Measurements from ENCODE around the gene KSR2.
"Not testable (repeated sequence)": the region's sequence is repeated elsewhere in the genome, so short reads cannot be mapped to it uniquely, and the experiment has no call there.

KSR2 gene

DNA sequence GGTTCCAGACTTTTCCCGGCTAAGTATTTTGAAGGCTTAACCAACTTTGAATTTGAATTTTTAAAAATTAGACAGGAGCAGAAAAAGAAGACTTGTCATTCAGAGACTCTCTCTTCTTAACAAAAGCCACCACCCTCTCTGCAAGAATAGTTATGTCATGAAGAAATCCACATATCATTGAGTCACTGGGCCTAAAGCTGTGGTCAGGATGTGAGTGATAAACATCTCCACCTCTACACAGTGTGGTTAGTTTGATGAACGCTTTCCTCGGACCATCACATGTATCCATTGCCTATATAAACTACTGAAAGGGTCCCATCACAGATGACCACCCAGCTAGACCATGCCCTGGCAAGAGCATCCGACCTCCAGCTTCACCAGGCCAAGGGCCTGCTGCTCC is 226.1 kb downstream of the KSR2 start:
- no peak for DNase-seq

DNA sequence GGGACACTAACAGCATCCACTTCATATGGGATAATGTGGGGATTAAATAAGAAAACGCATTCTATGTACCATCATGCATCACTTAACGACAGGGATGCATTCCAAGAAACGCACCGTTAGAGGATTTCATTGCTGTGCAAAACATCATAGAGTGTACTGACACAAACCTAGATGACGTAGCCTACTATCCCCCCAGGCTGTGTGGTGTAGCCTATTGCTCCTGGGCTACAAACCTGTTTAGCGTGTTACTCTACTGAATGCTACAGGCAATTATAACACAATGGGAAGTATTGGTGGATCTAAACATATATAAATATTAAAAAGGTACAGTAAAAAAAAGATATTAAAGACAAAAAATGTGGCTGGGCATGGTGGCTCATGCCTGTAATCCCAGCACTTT is 230.6 kb downstream of the KSR2 start:
- DNase-seq = no peak

DNA sequence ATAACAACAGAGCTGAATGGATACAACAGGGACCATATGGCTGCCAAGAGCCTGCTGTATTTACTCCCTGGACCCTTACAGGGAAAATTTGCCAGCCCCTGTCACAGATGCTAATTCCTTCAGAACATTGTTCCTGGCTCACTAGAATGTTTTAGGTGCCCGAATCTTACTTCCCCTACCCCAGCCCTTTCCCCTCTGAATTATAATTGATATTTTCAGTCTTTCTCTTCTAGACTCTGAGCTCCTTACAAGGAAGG is 235.3 kb downstream of the KSR2 start:
- no peak for DNase-seq

DNA sequence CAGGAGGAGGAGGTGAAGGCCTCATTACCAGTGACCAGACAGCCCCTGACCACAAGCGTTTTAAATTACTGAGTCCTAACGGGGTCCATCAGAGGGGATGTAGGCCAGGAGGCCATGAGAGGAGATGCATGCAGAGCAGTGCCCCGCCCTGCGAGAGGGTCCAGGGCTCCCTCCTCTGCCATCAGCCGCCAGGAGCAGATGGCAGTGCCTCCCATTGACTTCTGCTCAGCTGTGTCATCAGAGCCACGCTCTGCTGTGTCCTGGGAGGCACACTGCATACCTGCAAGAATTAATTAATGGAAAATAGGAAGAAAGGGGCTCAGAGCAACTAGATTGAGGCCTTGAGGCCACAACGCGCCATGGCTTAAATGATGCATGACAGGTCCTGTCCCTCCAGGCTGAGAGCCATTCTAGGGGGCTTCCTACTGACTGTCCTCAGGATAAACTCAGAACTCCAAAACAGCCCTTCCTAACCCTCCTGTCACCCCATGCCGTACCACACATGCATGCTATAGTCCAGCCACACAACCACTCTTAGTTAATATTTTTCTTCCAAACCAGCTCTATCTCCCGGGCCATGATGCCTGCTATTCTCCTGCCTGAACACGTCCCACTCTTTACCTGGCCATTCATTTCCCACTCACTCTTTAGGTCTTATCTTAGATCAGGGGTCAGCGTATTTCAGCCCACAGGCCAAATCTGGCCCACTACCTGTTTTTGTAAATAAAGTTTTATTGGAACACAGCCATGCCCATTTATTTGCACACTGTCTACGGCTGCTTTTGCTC is 235.8 kb downstream of the KSR2 start:
- DNase-seq = no peak

- DNase-seq = not testable (repeated sequence)
These were observed 237.7 kb downstream of the KSR2 start for GRCh38 chr12:117731131-117731530.

DNA sequence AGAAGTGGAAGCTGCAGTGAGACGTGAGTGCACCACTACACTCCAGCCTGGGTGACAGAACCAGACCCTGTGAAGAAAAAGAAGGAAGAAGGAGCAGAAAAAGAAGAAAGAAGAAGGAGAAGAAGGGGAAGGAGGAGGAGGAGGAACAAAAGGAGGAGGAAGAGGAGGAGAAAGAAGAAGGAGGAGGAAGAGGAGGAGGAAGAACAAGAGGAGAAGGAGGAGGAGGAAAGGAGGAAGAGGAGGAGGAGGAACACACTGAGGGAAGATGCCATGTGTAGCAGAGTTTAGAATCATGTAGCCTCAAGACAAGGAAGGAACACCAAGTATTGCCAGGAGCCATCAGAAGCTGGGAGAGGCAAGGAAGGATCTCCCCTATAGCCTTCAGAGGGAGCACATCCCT is 241.5 kb downstream of the KSR2 start:
- DNase-seq = no peak

DNA sequence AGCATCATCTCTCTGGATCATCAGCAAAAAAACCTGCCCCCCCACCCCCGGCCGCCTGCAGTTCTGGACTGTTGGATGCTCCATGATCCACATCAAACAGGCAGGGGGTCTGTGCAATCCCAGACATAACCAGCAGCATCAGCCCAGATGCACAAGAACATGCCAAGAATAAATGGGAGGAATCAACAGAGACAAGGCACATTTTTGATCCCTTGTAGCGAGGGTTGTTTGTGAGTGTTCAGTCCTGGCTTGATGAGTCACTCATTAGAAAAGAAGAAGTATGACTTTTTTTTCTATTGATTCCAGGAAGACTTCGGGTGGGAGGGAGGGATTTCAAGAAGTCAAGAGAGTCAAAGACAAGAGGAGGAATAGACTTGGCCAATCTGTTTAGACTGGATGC is 244.2 kb downstream of the KSR2 start:
- no peak for DNase-seq

DNA sequence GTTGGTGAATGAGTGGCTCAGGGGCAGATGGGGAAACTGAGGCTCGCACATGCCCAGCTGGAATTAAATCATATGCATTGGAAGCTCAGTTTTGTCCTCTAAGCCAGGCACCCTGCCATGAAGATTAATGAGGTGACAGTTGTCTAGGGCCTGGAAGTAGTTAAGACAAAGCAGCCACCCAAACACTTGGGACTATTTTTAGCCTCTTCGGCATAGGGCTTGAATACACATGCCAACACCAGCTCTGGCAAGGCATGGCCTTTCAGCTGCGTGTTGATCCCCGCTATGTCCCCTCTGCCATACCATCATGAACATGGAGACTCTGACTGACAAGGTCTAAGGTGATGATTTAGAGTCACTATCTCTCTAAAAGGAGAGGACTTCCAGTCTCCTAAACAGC is 250.2 kb downstream of the KSR2 start:
- DNase-seq = no peak

GRCh38 chr12:117718141-117718540 is 250.6 kb downstream of the KSR2 start:
- no peak for DNase-seq

GRCh38 chr12:117714203-117714602 is 254.6 kb downstream of the KSR2 start:
- DNase-seq = no peak

GRCh38 chr12:117710121-117710520 is 258.7 kb downstream of the KSR2 start:
- no peak for DNase-seq

- no peak for DNase-seq
These were observed 260.9 kb downstream of the KSR2 start for GRCh38 chr12:117707861-117708260.

- no peak for DNase-seq
These were observed 265.2 kb downstream of the KSR2 start for GRCh38 chr12:117703584-117703983.

GRCh38 chr12:117702741-117703140 is 266.0 kb downstream of the KSR2 start:
- no peak for DNase-seq

GRCh38 chr12:117699575-117699974 is 269.2 kb downstream of the KSR2 start:
- no peak for DNase-seq

DNA sequence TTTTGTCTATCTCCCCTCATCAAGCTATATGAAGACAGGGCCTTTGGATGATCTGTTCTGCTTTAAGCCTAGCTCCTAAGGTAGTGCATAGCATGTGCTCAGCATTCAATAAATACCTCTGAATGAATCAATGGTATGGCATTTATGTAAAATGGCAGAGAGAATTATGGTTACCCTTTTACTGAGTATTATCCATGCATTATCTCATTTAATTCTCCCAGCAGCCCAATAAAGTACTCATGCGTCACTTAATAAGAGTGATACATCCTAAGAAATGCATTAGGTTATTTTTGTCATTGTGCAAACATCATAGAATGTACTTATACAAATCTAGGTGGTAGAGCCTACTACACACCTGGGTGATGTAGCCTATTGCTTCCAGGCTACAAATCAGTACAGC is 269.7 kb downstream of the KSR2 start:
- no peak for DNase-seq

DNA sequence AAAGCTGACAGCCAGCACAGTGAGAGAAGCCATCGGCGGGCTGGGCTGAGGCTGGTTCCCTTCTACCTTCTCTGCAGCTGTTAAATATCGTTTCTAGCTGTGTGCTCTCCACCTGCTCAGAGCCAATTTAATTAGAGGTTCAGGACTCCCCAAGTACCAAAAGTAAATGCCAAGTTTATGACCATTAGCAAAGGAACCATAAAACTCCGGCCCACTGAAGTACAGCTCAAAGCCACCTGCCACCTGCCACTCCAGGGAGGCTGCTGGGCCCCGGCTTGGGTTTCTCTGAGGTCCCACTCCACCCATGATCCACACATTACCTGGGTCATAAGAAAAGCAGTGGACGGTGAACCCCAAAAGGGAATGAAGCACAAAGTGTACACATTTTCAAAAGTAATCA is 272.8 kb downstream of the KSR2 start:
- no peak for DNase-seq

GRCh38 chr12:117692512-117692911 is 276.3 kb downstream of the KSR2 start:
- DNase-seq = no peak

- no peak for DNase-seq
These were observed 278.9 kb downstream of the KSR2 start for GRCh38 chr12:117689857-117690256.

DNA sequence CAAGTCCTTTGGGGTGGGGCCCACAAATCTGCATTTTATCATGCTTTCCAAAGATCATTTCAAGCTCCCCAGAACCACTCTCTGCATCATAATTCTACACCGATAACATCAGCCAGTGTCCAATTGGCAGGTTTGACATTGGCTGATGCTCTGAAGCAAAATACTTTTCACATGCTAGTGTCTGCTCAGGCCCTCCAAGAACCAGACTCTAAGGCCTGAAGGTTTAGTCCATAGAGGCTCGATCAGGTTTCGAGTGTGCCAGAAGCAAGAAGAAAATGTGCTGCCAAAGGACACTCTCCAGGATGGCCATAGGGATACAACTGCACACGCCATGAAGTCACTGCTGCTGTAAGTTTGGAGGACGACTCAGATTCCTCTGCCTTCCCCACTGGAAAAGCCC is 280.3 kb downstream of the KSR2 start:
- DNase-seq = no peak

DNA sequence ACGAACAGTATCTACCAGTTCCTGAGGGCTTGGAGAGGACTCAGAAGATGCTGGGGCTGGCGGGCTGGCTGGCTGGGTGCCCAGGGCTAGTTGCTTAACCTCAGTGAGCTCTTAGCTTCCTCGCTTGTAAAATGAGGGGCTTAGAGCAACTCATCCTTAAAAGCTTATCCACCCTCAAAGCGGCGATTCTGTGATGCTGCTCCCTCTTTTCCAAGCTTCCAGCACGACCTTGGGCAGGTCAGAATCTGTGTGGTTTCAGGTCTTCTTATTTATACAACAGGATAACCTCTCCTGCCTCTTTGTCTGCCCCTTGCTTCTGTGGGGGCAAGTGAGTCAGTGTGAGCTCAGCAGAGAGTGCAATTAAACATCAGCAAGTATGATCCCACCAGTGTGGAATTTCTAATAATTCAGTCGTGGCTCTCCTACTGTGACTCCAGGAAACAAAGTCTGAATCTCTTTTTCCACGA is 281.8 kb downstream of the KSR2 start:
- no peak for DNase-seq

DNA sequence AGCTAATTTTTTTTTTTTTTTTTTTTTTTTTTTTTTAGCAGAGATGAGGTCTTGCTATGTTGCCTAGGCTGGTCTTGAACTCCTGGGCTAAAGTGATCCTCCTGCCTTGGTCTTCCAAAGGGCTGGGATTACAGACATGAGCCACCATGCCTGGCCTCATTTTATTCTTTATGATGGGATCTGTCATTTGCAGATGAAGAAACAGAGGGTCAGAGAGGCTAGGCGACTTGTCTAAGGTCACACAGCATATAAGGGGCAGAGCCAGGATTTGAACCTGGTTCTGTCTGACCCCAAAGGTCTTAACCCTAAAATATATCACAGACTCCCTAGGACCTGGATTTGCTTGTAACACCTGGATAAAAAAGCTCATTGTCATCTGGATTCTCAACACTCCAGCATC is 282.6 kb downstream of the KSR2 start:
- no peak for DNase-seq

GRCh38 chr12:117685110-117685926 is 283.5 kb downstream of the KSR2 start:
- no peak for DNase-seq

DNA sequence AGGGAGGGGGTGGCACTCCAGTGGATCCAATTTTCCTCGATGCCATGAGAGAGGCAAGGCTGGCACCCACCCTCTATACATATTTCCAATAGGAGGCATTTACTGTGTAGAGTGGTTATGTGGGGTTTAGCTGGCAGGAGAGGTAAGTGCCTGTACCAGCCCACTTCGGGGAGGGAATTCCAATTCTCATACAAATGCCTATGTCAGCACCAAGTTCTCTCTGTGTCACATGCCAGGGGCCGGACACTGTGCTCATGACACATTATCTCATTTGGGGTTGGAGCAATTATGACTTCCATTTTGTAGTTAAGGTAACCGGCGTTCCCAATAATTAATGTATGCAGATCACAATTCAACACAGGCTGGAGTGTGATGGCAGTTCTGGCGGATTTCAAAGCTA is 284.3 kb downstream of the KSR2 start:
- no peak for DNase-seq

- no peak for DNase-seq
These were observed 288.5 kb downstream of the KSR2 start for GRCh38 chr12:117680312-117680711.

Measured in amniotic stem cell (primary cell).